Endothelial cell (in vitro differentiated cells): ENCODE results near the gene MAN1A1. TPM values are rescaled to one million over a fixed set of nuclear protein-coding genes. Genes with fewer than 3 reads are reported as not detected.

Experiments used
- DNase-seq: peaks from one replicate; pipeline ENCODE4 v3.0.0; 2021; ENCODE audit warnings: low spot score
- H3K27ac Mint-ChIP-seq: one replicate; pipeline ENCODE4 v1.8.0; 2021; ENCODE audit warnings: mixed read lengths, inconsistent platforms; ENCODE audit not compliant: unreplicated experiment
- H3K27me3 Mint-ChIP-seq: one replicate; pipeline ENCODE4 v1.8.0; 2021; ENCODE audit warnings: mild to moderate bottlenecking, moderate library complexity, mixed read lengths, inconsistent platforms; ENCODE audit not compliant: unreplicated experiment
- H3K36me3 Mint-ChIP-seq: one replicate; pipeline ENCODE4 v1.8.0; 2021; ENCODE audit warnings: mild to moderate bottlenecking, low read depth, mixed read lengths, inconsistent platforms; ENCODE audit not compliant: unreplicated experiment
- H3K4me1 Mint-ChIP-seq: one replicate; pipeline ENCODE4 v1.8.0; 2021; ENCODE audit warnings: mild to moderate bottlenecking, mixed read lengths, inconsistent platforms; ENCODE audit not compliant: unreplicated experiment
- H3K4me3 Mint-ChIP-seq: one replicate; pipeline ENCODE4 v1.8.0; 2021; ENCODE audit warnings: mild to moderate bottlenecking, mixed read lengths, inconsistent platforms; ENCODE audit not compliant: unreplicated experiment
- H3K9me3 Mint-ChIP-seq: one replicate; pipeline ENCODE4 v1.8.0; 2021; ENCODE audit warnings: mixed read lengths, inconsistent platforms; ENCODE audit not compliant: unreplicated experiment
- total RNA-seq: library from RNA; stranded (reverse); fragmentation: NEBNext Ultra II Directional; extraction: Animal tissue kit (Norgen Biotek cat#: 25700); gene quantifications from one replicate; pipeline ENCODE4 v1.2.1, GENCODE V29; 2021; ENCODE audit not compliant: unreplicated experiment
- TF ChIP-seq, protein P1 (sequence below): fragments of 200-600 bp; sonication (generic); IDR thresholded peaks from one replicate; pipeline ENCODE4 v1.5.0; 2021; ENCODE audit warnings: antibody characterized with exemption; ENCODE audit not compliant: unreplicated experiment

The MAN1A1 gene
- total RNA-seq, 1 donor from 2014 or later = 34.4 TPM

DNA sequence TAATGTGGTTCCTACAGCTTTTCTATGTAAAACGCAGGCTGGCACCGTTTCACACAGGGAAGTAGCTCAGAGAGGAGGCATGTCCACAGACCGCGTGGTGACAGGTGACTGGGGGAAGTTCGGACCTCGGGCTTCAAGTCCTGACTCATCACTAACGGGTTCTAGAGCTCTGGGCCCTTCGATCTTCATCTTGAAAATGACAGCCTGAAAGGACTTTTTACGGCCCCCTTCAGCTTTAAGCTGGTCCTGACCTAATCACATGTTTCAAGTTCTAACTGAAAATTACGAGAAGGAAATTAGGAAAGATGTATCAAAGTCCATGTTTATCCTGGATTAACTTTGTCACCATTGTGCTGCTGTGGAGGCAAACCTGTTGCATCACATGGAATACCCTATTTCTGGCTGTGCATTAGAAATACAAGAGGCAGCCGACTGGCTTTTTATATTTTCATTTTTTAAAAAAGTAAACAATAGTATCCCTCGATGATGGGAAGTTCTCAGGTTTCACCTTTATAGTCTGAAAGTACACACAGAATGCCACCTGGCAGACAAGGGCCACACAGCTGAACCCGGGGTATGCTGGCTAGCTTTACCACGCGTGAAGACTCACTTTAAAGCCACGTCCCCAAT, 2.0 kb downstream of the MAN1A1 start:
- Mint-ChIP-seq H3K27ac (peak overlapping the region; percentile 12), H3K4me3 (peak overlapping the region; percentile 94), H3K36me3 (peaks cover 9% of the 10 kb centered on the region), H3K4me1 (peaks cover 41% of the 10 kb centered on the region), H3K27me3 (peaks cover 10% of the 10 kb centered on the region), H3K9me3 (no peaks in the 10 kb centered on the region)
- TF ChIP-seq, protein P1, sequence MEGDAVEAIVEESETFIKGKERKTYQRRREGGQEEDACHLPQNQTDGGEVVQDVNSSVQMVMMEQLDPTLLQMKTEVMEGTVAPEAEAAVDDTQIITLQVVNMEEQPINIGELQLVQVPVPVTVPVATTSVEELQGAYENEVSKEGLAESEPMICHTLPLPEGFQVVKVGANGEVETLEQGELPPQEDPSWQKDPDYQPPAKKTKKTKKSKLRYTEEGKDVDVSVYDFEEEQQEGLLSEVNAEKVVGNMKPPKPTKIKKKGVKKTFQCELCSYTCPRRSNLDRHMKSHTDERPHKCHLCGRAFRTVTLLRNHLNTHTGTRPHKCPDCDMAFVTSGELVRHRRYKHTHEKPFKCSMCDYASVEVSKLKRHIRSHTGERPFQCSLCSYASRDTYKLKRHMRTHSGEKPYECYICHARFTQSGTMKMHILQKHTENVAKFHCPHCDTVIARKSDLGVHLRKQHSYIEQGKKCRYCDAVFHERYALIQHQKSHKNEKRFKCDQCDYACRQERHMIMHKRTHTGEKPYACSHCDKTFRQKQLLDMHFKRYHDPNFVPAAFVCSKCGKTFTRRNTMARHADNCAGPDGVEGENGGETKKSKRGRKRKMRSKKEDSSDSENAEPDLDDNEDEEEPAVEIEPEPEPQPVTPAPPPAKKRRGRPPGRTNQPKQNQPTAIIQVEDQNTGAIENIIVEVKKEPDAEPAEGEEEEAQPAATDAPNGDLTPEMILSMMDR = no peak
- DNase-seq = no peak

DNA sequence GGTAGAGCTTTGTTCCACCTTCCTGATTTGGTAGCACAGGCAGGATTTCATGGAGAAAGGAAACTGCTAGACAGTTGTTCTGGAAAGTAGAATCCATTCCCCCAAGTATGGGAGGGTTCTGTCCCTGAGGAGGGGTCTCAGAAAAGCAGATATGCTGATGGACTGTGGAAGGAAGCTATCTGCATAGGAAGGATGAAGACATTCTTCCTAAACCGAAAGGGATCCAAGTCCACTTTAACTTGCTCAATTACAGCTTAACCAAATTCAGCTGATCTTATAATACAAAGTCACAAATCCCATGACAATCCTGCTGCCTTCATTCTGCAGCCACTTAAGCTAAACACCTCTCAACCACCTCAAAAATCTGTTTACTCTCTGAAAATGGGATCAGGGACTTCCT, 2.6 kb downstream of the MAN1A1 start:
- Mint-ChIP-seq H3K27ac (no peak overlapping the region), H3K27me3 (peaks cover 10% of the 10 kb centered on the region), H3K9me3 (no peaks in the 10 kb centered on the region), H3K36me3 (peaks cover 9% of the 10 kb centered on the region), H3K4me3 (peak overlapping the region; percentile 94), H3K4me1 (peaks cover 41% of the 10 kb centered on the region)
- TF ChIP-seq, protein P1 = no peak
- DNase-seq = no peak

DNA sequence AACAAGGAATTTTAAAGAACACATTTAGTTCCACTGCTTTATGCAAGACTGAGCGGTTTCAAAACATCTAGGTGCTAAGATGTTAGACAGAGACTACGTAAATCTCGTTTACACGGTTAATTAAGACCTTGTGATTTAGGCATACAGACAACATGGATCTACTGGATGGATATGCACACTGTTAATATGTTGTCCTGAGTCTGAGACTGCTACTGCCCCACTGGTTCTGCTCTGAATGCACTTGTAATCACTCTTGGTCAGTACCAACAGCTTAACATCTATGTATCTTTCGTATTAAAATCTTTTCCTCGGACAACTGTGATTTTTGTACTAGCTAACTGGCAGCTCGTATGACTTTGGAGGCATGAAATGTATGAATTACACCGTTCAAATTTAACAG, 3.1 kb downstream of the MAN1A1 start:
- Mint-ChIP-seq H3K9me3 (no peaks in the 10 kb centered on the region), H3K4me3 (peak overlapping the region; percentile 94), H3K36me3 (peaks cover 9% of the 10 kb centered on the region), H3K27me3 (peaks cover 10% of the 10 kb centered on the region), H3K27ac (no peak overlapping the region), H3K4me1 (peaks cover 41% of the 10 kb centered on the region)
- no peak for DNase-seq
- TF ChIP-seq, protein P1 = no peak

DNA sequence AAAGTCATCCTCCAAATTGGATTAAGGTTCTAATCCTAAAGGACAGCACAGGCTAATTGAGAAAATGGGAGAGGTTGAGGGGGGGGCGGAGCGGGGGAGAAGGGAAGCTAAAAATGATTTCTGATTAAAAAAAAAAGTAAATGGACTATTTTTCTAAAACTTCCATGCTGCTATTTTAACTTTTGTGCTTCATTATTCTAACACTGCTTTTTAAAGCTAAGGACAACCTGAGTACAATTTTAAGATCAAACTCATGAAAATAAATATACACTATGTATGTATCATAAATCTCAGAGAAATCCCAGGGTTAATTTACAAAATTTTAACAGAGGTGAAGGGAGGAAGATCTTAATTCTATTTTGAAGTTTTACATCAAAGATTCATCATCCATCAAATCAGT, 4.4 kb downstream of the MAN1A1 start:
- Mint-ChIP-seq H3K4me1 (peaks cover 52% of the 10 kb centered on the region), H3K4me3 (peak overlapping the region; percentile 39), H3K9me3 (no peaks in the 10 kb centered on the region)

DNA sequence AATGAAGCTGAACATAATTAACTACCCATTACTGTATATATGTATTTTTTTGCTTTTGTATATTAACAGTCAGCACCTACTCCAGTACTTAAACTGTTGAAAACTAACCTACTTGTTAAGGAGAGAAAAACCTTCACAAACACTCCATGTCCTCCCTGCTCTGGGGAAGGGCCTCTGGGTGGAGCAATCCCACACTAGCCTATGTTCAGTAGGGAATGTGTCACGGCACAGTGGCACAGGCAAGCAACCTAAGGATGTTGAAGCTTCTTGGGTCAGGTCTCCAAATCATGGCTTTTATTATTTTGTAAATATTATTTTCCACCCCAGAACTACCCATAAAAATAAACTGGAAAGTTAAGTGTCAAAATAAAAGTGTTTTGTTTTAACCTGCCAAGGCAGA, 5.3 kb downstream of the MAN1A1 start:
- H3K27ac Mint-ChIP-seq = no peak overlapping the region
- H3K4me3 Mint-ChIP-seq = no peak overlapping the region
- DNase-seq = no peak
- TF ChIP-seq, protein P1 = no peak
- H3K4me1 Mint-ChIP-seq = peaks cover 54% of the 10 kb centered on the region
- peaks cover 10% of the 10 kb centered on the region for H3K36me3 Mint-ChIP-seq
- H3K27me3 Mint-ChIP-seq = peaks cover 7% of the 10 kb centered on the region
- no peaks in the 10 kb centered on the region for H3K9me3 Mint-ChIP-seq

More for the DNA sequence above, 4.4 kb downstream of the MAN1A1 start:
- H3K36me3 Mint-ChIP-seq = peaks cover 7% of the 10 kb centered on the region
- no peak overlapping the region for H3K27ac Mint-ChIP-seq
- TF ChIP-seq, protein P1 = no peak
- DNase-seq = no peak
- H3K27me3 Mint-ChIP-seq = peaks cover 7% of the 10 kb centered on the region
